Pulmonary artery endothelial cell (primary cell): ENCODE results near the gene CPT1A. TPM values are rescaled to one million over a fixed set of nuclear protein-coding genes. Genes with fewer than 3 reads are reported as not detected.
A peak's percentile ranks its signal among the peaks of the same experiment; 100 is the strongest.

Experiments used
- DNase-seq: peaks from one replicate; pipeline ENCODE4 v3.0.0-alpha.2; 2011; ENCODE audit warnings: low read depth, low spot score
- total RNA-seq: library from RNA; depleted of rRNA; stranded (reverse); fragments of >200 nt; gene quantifications from 2 replicates; pipeline ENCODE4 v1.2.3, GENCODE V29; 2014

Gene CPT1A
- total RNA-seq, 1 donor from 2014 or later = 70.6 TPM

DNA sequence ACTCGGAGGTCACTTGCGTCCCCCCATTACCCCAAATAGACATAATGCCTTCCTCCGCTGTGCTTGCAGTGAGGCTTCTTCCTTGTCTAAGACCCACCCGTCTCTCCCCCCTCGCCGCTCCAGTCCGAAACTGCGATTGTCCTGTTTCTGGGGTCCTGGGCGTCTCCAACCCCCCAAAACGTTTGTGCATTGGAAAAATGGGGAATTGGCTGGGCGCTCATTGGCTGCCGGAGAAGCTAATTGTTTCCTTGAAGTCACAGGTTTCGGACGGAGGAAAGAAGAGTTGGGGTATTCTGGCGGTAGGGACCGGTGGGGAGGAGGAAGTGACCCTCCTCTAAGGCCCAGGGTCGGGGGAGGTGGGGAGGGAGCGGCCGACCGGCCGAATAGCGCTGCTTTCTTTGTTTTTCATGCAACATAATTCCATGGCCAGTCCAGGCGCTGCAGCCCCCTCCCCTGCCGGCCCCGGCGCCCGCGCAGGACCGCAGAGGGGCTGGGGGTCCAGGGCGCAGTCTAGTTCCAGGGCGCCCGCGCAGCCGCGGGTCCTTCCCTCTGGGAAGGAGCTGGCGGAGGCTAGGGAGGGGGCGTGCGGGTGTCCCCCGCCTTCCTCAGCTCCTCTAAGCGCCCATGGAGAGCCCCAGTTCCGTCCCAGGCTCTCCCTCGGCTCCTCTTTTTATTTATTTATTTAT, 12.7 kb upstream of the CPT1A start:
- no peak for DNase-seq

DNA sequence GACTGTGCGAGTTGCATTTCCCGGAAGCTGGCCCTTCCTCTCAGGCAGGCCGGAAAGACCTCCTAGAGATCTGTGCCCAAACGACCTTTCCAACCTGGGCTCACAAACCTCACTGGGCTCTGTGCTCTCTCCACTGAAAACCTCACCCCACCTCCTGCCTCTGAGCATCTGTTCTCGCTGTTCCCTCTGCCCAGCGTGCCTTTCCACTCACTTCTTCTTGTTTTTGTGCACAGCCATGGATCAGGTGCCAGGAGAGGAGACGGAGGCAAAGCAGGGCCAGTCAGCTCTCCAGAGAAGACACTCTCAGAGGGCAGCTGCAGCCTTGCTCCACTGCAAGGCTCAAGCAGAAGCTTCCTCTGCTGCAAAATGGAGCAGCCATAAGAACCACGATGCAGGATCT, 10.9 kb upstream of the CPT1A start:
- no peak for DNase-seq

DNA sequence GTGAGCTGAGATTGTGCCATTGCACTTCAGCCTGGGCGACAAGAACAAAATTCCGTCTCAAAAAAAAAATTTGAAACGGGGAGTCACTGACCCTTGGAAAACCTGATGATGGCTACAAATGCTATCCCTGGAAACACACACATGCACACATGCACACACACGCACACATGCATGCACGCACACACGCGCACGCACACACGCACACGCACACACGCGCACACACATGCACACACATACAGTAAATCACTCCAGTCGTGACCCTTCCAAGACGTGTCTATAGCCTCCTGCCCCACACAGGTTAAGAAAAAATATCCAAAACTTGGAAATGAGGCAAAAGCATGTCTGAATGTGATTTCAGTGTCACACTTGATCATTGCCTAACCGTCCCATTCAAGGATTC, 6.7 kb upstream of the CPT1A start:
- DNase-seq = no peak

DNA sequence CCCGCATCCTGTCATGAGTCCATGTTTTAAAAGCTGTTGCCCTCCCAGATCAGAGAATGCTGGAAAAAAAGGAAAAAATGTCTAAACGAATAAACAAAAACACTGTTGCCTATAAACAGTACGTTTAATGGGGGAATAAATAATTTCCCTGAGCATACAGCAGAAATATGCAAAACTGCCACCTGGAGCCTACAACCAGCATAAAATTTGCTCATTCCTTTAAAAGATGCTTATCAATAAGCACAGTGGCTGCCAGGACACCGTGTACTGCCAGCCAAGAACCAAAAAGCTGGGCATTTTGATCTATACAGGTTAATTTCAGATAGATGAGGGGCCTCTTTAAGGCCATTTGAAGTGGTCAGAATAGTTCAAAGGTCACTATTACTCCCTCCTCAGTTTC, 5.7 kb upstream of the CPT1A start:
- no peak for DNase-seq

DNA sequence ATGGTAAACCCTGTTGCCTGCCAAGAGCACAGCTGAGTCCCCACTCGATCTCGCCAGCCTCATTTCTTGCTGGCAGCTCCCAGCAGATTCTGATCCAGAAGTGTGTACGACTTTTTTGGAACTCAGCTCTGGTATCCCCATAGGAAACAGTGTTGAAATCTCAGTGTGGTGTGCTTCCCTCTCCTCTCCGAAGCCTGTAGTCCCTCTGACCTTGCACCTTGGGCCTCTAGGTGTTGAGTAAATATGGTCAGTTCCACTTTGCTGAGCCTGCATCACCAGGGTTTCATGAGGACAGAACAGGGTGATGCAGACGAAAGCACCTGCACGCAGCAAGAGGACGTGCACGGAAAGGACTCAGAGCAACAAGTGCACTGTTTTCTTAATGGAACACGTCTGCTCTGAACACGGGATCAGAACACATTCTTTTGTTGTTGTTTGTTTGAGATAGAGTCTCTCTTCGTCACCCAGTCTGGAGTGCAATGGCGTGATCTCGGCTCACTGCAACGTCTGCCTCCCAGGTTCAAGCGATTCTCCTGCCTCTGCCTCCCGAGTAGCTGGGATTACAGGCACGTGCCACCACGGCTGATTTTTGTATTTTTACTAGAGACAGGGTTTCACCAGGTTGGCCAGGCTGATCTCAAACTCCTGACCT, 3.8 kb upstream of the CPT1A start:
- no peak for DNase-seq

DNA sequence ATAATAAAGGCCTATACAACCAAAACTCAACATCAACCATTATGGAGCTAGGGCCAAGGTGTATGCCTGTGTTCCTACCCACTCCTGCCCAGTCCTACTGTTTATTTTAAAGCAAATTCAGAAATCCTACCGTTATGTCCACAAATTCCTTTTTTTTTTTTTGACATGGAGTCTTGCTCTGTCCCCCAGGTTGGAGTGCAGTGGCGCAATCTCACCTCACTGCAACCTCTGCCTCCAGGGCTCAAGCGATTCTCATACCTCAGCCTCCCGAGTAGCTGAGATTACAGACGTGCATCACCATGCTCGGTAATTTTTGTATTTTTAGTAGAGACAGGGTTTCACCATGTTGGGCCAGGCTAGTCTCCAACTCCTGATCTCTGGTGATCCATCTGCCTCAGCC, 3.1 kb upstream of the CPT1A start:
- no peak for DNase-seq

DNA sequence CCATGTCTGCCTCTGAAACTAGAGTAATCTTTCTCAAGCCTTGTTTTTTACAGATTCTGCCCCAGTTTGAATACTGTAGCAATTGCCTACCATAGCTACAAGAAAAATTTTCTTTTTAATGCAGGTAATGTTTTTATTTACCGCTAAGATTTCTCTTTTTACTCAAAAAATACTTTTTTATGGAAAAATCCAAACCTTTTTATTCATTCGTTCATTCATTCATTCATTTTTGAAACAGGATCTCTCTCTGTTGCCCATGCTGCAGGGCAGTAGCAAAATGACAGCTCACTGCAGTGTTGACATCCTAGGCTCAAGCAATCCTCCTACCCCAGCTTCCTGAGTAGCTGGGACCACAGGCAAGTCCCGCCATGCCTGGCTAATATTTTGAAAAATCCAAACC, 2.7 kb upstream of the CPT1A start:
- no peak for DNase-seq

DNA sequence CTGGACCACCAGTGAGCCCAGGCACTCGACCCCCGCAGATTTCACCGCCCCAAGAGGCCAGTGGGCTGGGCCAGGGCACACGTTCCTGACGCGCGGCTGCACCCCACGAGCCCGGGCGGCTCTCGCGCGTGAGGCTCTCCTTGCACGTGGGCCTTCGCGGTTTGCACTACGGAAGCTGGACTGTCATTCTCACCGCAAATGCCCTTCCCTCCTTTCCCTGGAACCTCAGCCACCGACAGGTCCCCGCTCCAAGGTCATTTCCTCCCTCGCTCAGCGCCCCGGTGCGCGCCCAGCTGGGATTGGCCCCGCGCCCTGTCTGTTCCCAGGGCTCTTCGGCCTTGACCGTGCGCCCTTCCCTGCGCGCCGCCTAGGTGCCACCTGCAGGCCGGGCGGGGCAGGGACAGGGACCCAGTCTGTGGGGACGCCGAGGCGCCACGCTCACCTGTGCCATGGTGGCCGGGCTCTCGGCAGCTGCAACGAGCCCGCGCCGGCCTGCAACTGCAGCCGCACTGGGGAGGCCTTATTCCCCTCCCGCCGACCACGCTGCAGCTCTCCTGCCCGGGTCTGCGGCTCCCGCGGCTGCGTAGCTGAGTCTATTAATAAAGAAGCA, 2.1 kb upstream of the CPT1A start:
- no peak for DNase-seq

DNA sequence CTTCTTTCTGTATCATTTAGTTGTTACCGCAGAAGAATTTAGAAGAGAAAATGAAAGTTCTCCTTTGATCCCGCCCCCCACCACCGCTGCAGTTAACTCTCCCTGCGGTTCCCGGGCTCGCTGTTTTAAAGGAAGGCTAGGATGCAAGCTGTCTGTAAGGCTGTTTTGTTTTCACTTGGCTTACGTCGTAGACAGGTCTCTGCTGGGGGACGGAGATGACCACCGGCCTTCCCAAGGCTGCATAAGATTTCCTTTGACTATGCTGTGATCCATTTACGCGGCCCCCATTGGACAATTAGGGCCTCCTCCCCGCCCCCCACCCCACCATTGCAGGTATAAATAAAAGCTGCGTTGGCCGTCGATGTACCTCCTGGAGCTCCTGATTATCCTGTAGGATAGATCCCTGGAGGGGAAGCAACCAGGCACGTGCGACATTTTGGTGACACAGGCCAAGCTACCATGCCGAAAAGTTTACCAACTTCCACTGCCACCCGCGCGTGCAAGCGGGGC, 1.4 kb upstream of the CPT1A start:
- no peak for DNase-seq

DNA sequence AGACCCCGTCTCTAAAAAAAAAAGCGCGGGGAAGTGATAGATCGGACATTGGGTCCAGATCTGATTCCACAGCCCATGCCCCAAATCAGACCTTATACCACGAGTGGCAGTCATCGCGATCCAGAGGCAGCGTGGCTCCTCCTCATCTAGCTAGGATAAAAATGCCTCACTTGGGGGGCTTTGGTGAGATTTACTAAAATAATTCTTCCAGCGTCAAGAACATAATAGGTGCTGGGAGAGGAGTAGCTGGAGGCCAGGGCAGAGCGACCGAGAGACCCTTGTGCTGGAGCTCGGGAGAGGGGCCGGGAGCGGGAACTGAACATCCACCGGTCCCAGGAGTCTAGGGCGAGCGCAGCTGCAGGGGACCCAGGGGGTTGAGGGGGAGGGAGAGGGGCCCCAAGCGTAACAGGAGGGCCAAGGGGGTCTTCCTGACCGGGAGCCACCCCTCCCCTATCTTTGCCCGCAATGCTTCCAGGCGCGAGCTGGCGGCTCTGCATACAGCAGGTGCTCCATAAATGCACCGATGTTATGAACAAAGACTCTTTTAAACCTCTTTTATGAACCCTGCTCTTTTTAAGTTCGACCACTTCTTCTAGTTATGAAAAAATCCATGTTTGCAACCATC, 823 bp upstream of the CPT1A start:
- no peak for DNase-seq

DNA sequence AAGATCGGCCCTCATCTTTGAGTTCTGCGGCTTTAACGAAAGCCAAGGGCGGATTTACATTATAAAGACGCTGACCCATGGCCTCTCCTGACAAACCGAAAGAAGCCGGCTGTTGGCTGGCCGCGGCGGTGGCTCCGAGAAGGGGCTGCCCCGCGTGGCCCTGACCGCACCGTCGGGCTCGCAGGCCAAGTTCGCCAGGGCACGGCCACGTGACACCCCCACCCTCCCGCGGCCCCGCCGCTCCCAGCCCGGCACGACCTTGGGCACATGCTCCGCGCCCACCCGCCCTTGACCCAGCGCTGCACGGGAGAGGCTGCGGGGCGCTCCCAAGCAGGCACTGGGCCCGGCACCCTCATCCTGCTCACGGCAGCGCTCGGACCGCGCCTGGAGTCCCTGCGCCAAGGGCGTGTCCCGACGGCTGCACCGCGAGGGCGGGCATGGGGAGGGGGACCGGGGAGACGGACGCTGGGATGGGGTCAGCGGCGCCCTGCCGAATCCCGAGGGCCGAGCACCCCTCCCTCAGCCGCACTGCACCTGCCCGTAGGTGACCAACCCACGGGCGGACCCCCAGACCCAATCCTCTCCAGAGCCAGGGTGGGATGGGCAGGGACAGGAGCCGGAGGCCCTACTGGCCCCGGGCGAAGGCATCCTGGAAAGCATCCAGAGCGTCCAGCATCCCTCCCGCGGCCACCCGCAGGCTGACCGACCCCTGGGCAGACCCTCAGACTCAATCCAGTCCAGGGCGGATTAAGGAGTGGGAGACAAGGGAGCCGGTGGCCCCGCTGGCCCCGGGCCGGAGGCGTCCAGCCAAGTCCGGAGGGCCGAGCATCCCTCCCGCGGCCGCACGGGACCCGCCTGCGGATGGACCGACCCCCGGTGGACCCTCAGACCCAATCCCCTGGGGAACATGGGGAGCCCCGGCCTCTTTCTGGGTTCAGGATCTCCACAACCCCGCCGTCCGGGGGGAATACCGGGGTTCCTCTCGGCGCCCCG, 759 bp downstream of the CPT1A start:
- no peak for DNase-seq

DNA sequence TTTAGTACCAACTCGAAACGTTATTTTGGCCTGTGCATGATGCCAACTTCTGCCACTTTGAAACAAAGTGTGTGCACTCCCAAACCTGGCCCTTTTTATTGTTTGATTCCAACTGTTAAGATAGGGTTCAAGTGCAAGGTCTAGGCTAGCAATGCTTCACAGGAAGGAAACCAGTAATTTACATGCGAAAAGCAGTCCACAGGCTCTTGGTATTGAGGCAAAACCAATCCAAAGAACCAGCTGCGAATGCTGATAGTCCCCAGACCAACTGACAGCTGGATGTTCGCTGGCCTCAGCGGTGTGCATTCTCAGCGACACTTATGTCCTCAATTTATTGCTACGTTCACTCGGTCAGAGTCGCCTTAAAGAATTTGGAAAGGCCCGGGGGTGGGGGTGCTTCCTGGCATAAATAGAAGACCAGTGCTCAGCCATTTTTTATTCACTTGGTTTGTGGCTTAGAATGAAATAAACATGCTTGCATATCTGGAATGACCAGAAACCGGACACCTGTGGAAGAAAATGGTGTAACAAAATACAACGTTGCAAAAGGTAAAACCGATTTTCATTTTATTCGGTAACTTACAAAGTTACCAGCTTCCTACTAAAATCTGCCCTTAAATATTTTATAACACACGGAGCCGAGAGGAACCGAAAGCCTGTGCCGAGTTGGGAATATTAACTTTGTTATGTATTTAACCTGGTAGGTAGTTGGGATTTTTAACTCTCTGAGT, 1.6 kb downstream of the CPT1A start:
- no peak for DNase-seq

DNA sequence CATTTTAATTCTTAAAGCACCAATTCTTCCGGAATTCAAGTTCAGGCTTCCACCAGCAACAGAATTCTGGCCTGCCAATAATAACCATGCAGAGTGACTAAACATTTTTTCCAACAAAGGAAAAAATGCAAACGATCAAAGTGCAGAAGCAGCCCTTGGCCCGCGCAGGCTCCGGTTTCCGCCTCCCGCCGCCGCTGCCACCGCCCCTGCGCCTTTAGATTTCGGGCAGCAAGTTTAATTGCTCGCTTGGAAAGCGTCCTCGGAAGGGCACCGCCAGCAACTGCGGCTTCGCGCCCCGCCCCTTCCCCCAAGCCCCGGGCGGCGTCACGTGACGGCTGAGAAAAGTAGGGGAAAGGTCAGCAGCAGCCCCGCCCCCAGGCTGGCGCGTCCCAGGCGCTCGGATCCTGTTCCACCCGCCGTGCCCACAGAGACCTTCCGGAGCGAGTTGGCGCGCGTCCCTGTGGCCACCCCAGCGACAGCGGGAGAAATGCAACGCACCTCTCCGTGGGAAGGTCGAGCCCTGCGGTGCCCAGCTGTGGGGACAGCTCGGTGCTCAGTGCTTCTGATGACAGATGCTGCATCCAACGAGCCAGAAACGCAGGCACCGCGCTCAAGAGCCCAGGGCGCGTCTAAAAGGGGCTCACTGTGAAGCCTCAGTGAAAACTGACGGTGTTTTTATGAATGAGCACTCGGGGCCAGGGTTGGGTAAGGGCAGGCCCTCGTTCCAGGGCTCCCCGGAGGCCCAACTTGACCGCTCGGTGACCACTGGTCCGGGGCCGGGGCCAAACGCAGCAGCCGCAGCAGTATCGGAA, 2.5 kb downstream of the CPT1A start:
- DNase-seq = peak; percentile 76

DNA sequence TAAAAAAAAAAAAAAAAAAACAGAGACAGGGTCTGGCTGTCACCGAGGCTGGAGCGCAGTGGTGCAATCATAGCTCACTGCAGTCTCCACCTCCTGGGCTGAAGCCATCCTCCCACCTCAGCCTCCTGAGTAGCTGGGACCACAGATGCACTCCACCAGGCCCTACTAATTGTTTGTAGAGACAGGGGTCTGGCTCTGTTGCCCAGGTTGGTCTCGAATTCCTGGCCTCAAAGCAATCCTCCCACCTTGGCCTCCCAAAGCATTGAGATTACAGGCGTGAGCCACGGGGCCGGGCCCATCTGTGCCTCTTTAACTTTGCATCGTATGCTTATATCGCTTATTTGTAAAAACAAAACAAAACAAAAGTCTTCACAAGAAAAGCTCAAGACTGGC, 3.1 kb downstream of the CPT1A start:
- DNase-seq = no peak

DNA sequence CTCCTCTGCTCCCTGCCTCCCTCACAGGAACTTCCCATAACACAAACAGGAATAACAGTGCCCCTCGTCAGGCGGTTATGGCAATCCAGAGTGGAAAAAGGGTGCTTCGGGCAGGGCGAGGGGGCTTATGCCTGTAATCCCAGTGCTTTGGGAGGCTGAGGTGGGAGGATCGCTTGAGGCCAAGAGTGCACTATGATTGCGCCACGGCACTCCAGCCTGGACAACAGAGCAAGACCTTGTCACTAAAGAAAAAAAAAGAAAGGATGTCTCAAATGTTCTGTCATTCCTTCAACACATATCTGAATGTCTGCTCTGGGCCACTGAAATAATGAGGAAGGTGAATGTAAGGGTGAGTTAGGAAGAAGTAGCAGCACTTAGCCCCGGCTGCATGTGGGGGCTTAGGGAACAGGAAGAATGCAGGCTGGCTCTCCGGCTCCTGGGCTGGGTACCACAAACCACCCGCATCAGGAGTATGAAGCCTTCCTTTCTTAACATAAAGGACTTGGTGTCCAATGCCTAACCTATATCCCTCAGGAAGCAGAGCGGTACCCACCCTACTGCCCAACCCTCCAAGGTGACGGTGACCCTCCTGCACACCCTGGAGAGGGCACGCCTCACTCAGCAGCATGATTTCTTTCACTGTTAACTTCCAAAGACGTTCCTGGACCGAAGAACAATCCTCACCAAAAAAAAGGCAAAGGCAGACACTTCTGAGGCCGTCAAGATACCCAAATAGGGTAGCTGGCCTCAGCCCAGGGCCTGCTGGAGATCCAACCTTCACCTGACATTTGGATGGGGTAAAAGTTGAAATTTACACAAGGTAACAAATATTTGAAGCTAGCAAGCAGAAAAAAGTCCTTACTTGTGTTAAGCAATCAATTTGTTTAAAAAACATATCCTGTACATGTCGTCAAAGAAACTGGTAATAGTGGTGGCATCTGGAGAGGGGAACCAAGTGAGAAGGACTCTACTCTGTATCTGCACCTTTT, 3.8 kb downstream of the CPT1A start:
- DNase-seq = no peak

DNA sequence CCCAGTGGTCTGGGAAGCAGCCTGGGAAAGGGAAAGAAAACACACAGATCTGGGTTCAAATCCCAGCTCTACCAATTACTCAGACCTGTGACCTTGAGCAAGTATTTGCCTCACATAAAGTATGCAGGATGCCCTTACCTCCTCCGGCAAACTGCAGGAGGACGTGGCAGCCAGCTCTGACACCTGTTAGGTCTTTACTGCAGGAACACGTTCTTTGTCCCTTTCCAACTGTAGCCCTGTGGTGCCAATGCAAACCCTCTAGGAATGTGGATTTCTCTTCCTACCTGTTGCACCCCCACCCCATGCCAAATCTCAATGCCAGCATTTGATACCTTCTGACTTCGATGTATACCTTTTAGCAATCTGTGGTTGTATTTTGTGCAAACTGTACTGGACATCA, 6.0 kb downstream of the CPT1A start:
- no peak for DNase-seq

DNA sequence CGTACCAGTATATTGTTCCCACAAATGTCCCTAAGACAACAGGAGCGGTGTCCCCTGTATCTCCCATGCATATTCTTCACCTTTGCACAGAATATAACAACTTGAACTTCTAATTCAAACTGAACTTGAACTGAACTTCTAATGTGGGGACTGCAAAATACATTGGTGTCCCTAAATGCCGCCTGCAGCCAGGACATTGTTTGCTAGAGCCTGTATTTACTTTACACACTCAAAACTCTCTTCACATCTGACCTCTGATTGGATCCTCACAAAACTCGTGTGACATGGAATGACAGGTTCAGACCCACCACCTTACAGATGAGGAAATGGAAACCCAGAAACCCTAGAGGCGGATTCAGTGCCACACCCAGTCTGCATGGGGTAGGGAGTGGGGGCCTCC, 6.4 kb downstream of the CPT1A start:
- no peak for DNase-seq

DNA sequence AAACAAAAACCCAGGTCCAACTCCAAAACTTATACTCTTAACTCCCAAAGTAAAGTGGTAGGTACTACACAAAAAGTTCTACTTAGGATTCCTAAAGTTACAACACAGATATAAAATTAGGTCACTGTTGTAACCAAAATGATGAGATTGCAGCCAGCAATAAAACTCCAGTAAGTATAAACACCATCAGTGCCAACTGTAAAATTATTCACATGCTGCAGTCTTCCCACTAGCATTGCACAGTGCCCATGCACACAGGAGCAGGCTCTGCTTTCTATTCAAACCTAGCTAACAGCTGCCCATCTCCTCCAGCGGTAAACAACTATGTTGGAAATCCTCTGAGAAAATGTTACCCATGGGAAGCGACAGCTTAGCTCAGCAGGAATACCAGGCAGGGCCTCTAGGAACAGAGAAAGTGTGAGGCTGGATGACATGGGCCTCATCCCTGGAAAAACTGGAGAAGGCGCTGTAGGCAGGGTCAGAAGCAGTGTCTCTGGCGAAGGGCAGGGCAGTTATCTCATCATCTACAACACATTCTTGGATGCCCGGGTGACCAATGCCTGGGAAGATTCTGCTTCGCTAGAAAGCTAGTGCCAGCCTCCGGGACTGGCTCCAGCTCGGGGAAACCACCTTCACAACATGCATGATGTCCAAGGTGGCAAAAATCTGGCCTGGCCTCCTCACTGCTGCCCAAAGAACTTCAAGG, 9.1 kb downstream of the CPT1A start:
- no peak for DNase-seq
